NCI-H2081 treated with DMSO at 0.1 percent for 48 hours (cell line): ENCODE measurements around the gene PSMA7.

Experiments
- DNase-seq: peaks from one replicate; lab custom pipeline; 2025; lab: John Stamatoyannopoulos, UW

Gene PSMA7

DNA sequence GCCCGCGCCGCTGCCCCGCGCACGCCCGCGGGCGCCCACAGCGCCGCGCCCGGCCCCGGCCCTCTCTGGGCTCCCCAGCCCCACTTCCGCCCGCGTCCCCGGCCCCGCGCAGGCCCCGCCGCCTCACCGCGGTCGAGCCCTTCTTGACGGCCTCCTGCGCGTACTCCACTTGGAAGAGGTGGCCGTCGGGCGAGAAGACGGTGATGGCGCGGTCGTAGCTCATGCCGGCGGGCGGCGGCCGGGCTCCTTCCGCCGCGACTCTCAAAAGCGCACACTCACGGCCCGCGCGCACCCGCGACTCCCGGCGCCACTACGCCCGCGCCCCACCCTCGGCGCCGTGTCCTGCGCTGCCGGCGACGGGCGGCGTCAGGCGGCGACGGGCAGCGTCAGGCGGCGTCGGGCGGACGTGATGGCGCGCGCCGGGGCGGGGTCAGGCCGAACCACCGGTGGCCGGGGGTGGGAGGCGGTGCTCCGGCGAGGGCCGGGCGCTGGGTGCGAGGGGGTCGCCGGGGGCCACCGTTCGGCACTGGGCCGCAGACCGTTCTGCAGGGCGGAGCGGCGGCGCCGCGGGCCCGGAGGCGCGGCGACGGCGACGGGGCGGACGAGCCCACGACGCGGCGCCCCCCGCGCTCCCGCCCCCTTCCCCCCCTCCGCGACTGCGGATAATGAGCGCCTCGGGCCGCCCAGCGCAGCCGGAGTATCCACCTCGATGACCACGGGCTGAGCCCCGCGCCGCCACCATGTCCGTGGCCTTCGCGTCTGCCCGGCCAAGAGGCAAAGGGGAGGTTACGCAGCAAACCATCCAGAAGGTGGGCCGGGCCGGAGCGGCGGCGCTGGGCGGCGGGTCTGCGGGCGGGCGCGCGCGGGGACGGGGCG lies at the start of gene PSMA7, which contains the start of gene SS18L1:
TSS of gene PSMA7 (minus strand) at position 314 of the 876 bp plus-strand sequence. CDS start at position 223, 91 bp downstream.
TSS of gene SS18L1 (plus strand) at position 689 of the 876 bp plus-strand sequence. CDS start at position 741, 52 bp downstream.
- no peak for DNase-seq

DNA sequence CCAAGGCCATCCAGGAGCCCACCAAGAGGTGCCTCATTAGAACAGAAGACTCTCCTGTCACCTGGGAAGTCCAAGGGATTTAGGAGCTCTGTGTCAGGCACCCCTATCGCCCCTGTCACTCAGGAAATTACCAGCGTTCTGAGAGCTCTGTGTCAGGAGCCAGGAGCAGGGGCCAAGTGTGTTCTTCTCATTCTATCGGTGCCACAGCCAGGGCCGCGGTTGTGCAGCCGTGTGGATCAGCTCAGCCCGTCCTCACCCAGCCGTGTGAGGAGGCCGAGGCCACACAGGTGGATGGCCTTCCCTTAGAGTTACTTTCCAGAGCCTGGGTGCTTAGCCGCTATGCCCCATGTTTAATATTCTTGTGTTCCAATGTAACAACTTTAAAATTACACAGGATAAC lies 49.4 kb upstream of the PSMA7 start:
- DNase-seq = no peak

DNA sequence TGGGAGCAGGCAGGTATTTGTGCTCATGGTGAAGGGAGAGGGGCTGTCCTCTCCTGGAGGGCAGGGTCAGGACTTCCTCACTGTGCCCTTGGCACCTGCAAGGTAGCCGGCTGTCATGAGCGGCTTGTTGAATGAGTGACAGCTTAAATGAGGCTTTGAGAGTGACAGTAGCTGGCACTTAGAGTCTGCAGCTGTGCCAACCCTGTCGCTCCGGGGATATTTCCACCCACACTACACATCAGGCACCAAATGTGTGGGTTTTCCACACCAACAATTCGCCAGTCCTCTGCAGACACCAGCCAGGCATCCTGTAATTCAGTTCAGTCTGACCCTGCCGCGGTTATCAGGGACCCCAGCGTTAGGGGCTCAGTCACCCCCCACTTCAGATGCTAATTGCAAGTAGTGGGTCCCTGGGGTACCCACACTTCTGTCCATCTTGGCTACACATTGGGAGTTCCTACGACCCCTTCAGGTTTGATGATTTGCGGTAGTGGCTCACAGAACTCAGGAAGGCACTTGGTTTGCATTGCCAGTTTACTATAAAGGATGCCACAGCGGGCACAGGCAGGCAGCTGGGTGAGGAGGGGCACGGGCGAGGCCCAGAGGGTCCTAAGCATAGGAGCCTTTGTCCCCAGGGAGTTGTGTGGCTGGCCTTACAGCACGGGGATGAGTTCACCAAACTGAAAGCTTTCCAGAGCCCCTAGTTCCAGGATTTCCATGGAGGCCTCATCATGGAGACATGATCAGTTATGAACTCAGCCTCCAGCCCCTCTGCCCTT lies 48.8 kb upstream of the PSMA7 start:
- no peak for DNase-seq

- no peak for DNase-seq
Measured at GRCh38 chr20:62190639-62191411, 47.6 kb upstream of the PSMA7 start.

GRCh38 chr20:62186887-62187866 lies 44.0 kb upstream of the PSMA7 start:
- DNase-seq = no peak

GRCh38 chr20:62186096-62186426 lies 42.9 kb upstream of the PSMA7 start:
- DNase-seq = no peak

DNA sequence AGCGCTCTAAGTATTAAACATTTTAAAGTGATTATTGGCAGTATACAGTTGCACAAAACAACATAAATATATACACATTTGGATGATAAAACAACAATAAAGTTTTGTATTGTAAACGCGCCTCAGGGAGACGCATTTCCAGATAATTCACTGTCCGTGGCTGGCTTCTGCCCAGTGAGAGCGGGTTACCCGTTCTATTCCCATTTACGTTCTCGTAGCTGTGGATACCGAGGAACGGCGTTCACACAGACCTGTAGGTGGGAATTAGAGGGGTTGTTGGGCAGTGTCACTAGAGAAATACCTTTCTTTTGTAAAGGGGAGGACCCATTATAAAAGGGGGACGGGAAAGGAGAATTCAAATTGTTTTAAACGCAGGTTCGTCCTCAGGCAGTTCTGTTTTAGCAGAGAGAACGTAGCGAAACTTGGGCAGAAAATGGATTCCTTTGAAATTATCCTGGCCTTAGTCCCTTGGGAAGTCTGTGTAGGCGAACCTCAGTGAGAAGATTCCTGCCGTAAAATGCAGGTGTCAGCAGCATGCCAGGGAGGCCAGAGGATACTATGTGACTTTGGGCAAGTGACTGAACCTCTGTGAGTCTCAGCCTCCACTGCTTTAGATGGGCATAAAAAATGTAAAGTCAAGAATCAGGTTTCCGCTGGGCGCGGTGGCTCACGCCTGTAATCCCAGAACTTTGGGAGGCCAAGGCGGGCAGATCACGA lies 40.4 kb upstream of the PSMA7 start:
- no peak for DNase-seq

DNA sequence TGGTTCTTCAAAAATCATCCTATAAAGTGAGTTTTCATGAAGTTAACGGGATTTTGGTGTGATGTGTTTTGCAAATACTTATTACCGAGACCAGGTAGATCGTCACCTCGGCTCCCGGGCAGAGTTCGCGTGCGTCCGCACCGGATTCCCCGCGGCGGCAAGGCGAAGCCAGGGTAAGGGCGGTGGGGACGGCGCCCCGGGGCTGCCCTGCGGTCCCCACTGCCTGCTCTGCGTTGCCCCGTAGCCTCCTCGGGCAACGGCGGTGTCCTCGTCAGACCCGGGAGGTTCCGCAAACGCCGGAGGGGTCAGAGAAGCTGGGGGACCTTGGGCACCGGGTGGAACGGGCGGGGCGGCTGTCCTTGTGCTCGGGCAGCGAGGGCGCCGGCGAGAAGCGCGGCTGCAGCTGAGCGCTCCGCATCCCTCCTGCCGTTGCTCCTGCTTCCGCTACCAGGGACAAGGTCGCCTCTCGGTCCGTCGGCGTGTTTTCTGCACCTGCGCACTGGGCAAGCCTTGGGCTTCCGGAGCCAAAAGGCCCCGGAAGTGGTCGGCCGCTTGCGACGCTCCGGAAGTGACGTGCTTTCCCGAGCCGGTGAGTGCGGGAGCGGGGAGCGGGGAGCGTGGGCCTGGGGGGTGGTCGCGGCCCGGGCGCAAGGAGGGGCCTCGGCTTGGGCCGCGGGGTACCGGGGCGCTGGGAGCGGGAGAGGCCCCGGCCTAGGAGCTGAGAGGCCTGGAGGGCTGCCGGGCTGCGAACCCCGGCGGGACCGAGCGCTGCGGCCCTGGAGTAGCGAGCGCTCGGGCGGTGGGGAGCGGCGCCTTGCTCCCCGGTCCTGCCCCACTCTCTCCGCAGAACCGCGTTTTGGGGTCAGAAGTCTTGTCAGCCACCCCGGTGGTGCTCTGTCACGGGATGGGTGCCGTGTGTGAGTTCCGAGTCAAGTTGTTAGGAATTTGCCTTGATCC lies 39.6 kb upstream of the PSMA7 start, which contains the start of gene MTG2:
TSS of gene MTG2 (plus strand) at position 560 of the 957 bp plus-strand sequence. CDS start 10,393 bp downstream, outside the sequence.
- peak; percentile 82 for DNase-seq

GRCh38 chr20:62181808-62182207 lies 38.6 kb upstream of the PSMA7 start:
- DNase-seq = no peak

- DNase-seq = no peak
Measured at GRCh38 chr20:62179162-62179504, 35.9 kb upstream of the PSMA7 start.

- no peak for DNase-seq
Measured at GRCh38 chr20:62178316-62179161, 35.3 kb upstream of the PSMA7 start.

GRCh38 chr20:62177307-62177706 lies 34.1 kb upstream of the PSMA7 start:
- DNase-seq = no peak

- no peak for DNase-seq
Measured at GRCh38 chr20:62176866-62177265, 33.7 kb upstream of the PSMA7 start.

GRCh38 chr20:62175711-62176110 lies 32.5 kb upstream of the PSMA7 start:
- no peak for DNase-seq

GRCh38 chr20:62174870-62175624 lies 31.9 kb upstream of the PSMA7 start:
- no peak for DNase-seq

- DNase-seq = no peak
Measured at GRCh38 chr20:62174021-62174804, 31.0 kb upstream of the PSMA7 start.

DNA sequence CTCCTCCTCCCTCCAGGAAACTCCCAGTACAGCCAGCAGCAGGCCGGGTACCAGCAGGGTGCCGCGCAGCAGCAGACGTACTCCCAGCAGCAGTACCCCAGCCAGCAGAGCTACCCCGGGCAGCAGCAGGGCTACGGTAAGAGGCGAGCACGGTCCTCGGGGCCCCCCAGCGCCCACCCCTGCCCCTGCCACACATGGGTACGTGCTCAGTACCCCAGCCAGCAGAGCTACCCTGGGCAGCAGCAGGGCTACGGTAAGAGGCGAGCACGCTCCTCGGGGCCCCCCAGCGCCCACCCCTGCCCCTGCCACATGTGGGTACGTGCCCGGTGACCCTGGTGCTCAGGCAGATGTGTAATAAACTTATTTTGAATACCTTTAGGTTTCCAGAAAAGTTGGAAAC lies 29.5 kb upstream of the PSMA7 start:
- DNase-seq = no peak
